C1 segment of cervical spinal cord (tissue), 14 donors: Measurements from ENCODE around the gene CPA4.

ENCODE experiments used
- DNase-seq, 14 donors: peaks; one replicate each; lab custom pipeline; 2025; lab: John Stamatoyannopoulos, UW

The CPA4 gene

GRCh38 chr7:130363026-130363847 lies 70.3 kb downstream of the CPA4 start:
- no peak for DNase-seq

DNA sequence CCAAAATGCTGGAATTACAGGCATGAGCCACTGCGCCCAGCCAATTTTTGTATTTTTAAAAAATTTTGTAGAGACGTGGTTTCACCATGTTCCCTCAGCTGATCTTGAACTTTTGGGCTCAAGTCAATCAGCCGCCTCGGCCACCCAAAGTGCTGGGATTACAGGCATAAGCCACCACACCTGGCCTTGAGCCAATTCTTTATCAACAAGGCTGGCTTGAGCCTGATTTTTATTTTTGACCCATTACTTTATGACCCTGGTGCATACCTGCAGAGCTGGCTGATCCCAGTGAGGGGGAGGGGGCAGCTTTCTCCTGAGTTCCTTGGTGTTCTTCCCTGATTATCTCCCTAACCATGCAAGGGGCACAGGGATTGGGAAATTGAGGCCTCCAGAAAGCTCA lies 71.5 kb downstream of the CPA4 start:
- DNase-seq: no peak

DNA sequence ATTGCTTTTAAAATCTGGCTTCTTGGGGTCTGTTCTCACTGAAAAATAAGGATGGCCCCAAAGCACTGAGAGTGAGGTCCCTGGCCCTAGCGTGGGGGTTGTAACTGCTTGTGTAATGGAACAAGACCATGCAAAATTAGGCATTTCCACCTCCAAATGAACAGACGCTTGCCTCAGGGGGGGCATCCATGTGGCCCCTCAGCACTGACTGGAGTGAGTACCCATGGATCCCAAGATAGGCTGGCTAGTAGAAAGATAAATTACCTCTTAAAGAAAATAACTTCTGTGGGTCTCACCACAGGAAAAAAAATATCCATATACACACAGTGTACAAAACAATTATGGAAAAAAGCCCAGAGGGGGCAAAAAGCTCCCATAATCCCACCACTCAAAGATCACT lies 72.1 kb downstream of the CPA4 start:
- DNase-seq: no peak

GRCh38 chr7:130365511-130366441 lies 72.8 kb downstream of the CPA4 start:
- peak in 3 of 14 donors; percentile 10 to 67 (median 11) for DNase-seq

DNA sequence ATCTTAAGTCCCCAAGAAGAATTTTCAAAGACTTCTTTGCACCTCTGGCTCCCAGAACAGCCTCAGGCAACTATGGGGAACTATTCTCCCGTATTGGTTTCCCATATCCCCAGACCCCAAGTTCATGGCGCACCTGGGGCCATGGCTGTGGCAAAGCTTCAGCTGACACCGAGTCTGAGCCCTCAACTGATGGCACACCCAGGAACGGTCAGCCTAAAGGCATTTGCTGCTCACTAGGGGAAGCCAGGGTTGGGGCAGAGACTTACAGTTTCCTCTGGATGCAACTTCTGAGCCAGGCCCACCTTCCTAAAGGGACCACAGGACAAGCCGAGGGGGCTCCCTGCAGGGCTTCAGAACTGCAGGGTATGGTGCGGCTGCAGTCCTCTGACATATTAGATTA lies 73.6 kb downstream of the CPA4 start:
- no peak for DNase-seq

GRCh38 chr7:130367088-130367755 lies 74.3 kb downstream of the CPA4 start:
- no peak for DNase-seq

- DNase-seq: no peak
These were observed 75.1 kb downstream of the CPA4 start for GRCh38 chr7:130367836-130368746.

GRCh38 chr7:130369110-130369711 lies 76.2 kb downstream of the CPA4 start:
- DNase-seq: no peak

- DNase-seq: no peak
These were observed 77.0 kb downstream of the CPA4 start for GRCh38 chr7:130369831-130370550.

GRCh38 chr7:130371046-130371445 lies 78.1 kb downstream of the CPA4 start:
- no peak for DNase-seq

DNA sequence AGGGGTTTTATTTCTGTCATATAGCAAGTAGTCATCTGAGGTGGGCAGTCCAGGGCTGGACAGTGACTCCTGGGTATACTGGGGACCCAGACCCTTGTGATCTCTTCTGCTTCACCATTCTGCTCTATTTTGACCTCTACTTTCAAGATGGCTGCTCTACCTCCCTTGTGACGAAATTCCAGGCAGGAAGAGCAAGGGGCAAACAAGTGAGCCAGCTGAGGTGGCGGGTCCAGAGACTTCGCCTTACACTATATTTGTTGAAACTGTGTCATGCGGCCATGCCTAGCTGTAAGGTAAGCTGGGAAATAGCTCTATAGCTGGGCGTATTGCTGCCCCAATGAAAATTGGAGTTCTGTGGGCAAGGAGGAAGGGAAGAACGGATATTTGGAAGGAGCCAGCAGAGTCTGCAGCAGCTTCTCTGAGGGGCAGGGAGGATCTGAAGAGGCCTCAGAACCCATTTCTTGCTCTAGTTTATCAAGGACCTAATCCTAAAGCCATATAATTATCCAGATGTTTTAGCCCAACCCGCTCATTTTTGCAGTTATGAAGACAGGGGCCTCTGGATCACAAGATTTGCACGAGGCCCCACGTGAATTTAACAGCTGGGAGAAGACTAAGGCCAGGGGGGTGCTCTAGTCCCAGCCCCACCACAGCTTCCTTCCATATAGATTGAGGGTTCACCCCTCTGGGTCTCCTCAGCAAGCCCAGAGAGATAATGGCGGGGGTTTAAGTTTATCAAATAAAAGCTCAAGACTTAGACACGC lies 79.6 kb downstream of the CPA4 start:
- DNase-seq: no peak
